K562 (cell line): ENCODE measurements around the gene OXNAD1. TPM values are rescaled to one million over a fixed set of nuclear protein-coding genes. Genes with fewer than 3 reads are reported as not detected.

Experiments used
- ATAC-seq: fragments of 200-7000 bp; cut with Tn5 transposase; 3 replicates; pipeline ENCODE4 v1.9.1; 2020; ENCODE audit warnings: moderate library complexity
- BruUV-seq: library from RNA; stranded (reverse); fragments of 400-500 nt; replicated peaks from 2 replicates; lab custom pipeline; 2021; lab: Mats Ljungman, UMichigan
- CTCF ChIA-PET: fragments of 300-600 bp; formaldehyde crosslinking; extraction: SDS; loops from one replicate; lab custom pipeline; 2021; ENCODE audit warnings: low intra/inter-chr PET ratio; lab: Yijun Ruan, JAX
- POLR2A ChIA-PET: fragments of 300-600, 350-650 bp; sonication (Branson Sonifier 250); formaldehyde crosslinking; extraction: SDS; loops from one replicate; lab custom pipeline; 2021; ENCODE audit warnings: antibody characterized with exemption, inconsistent platforms; lab: Yijun Ruan, JAX
- DNase-seq, 4 experiments: peaks; one replicate each; pipeline versions ENCODE4 v3.0.0 to v3.0.0-alpha.2; 2011 to 2018; ENCODE audit warnings: low spot score in 3 of 4, mixed read lengths in 3 of 4; ENCODE audit errors: extremely low read depth in 1 of 4
- FAIRE-seq: peaks from 2 replicates; lab custom pipeline; 2011; peaks lifted over from hg19 to GRCh38; lab: Jason Lieb, UNC
- H2AFZ ChIP-seq: 2 replicates; pipeline ENCODE4 v1.6.0; 2011; ENCODE audit warnings: low read depth, low read length, control low read depth, inconsistent platforms
- H3K27ac ChIP-seq: fragments of 200-600 bp; 3 replicates; pipeline ENCODE4 v1.8.0; 2011; ENCODE audit warnings: low read depth, mild to moderate bottlenecking, control low read depth, inconsistent platforms, low read length, moderate library complexity, mixed read lengths; ENCODE audit errors: extremely low read depth
- H3K27me3 ChIP-seq, 2 experiments: fragments of 300-600 bp in 1 of 2; 2 replicates in 1 of 2; 3 replicates in 1 of 2; pipeline versions ENCODE4 v1.6.0 to v1.8.0; 2011; ENCODE audit warnings: inconsistent platforms in 2 of 2, low read length in 2 of 2, mild to moderate bottlenecking in 1 of 2, mixed read lengths in 1 of 2, moderate library complexity in 1 of 2; ENCODE audit not compliant: control insufficient read depth in 2 of 2, insufficient read depth in 2 of 2
- H3K36me3 ChIP-seq: fragments of 300-600 bp; 3 replicates; pipeline ENCODE4 v1.8.0; 2011; ENCODE audit warnings: mild to moderate bottlenecking, low read length, inconsistent platforms; ENCODE audit not compliant: control insufficient read depth, insufficient read depth
- H3K4me1 ChIP-seq, 2 experiments: fragments of 200-600 bp in 1 of 2; replicated peaks in 1 of 2; 2 replicates in 1 of 2; 3 replicates in 1 of 2; pipeline versions ENCODE4 v1.5.1 to v1.8.0; 2011; ENCODE audit warnings: inconsistent platforms in 2 of 2, low read length in 2 of 2, mild to moderate bottlenecking in 1 of 2, mixed read lengths in 1 of 2, moderate library complexity in 1 of 2; ENCODE audit not compliant: control insufficient read depth in 2 of 2, insufficient read depth in 2 of 2
- H3K4me2 ChIP-seq: 2 replicates; pipeline ENCODE4 v1.6.1; 2011; ENCODE audit warnings: low read length, control low read depth, inconsistent platforms, mixed read lengths; ENCODE audit not compliant: insufficient read depth
- H3K4me3 ChIP-seq: fragments of 200-600 bp; sonication (generic), shearing (Covaris generic); 2 replicates; pipeline ENCODE4 v1.5.1; 2016; ENCODE audit warnings: control low read depth, inconsistent platforms
- H3K79me2 ChIP-seq: fragments of 200-600 bp; 3 replicates; pipeline ENCODE4 v1.8.0; 2011; ENCODE audit warnings: low read length, inconsistent platforms; ENCODE audit not compliant: control insufficient read depth, insufficient read depth
- H3K9ac ChIP-seq, 2 experiments: 2 replicates each; pipeline versions ENCODE4 v1.6.0 to v1.6.1; 2011; ENCODE audit warnings: low read depth in 2 of 2, low read length in 2 of 2, control low read depth in 1 of 2, inconsistent platforms in 1 of 2, mild to moderate bottlenecking in 1 of 2, mixed read lengths in 1 of 2; ENCODE audit not compliant: insufficient read depth in 1 of 2
- H3K9me1 ChIP-seq: one replicate; pipeline ENCODE4 v1.6.0; 2011; ENCODE audit warnings: inconsistent platforms, mild to moderate bottlenecking, low read length, moderate library complexity; ENCODE audit not compliant: control insufficient read depth, insufficient read depth
- H3K9me3 ChIP-seq: replicated peaks from 2 replicates; pipeline ENCODE4 v1.5.1; 2011; ENCODE audit warnings: low read depth, low read length, inconsistent platforms; ENCODE audit not compliant: control insufficient read depth, insufficient read depth
- H4K20me1 ChIP-seq: replicated peaks from 2 replicates; pipeline ENCODE4 v1.6.1; 2011; ENCODE audit warnings: low read length, inconsistent platforms, mixed read lengths; ENCODE audit not compliant: control insufficient read depth, insufficient read depth
- ATF2 ChIP-seq: sonication (generic); formaldehyde crosslinking; IDR thresholded peaks from 2 replicates; pipeline ENCODE4 v1.8.1; 2022; ENCODE audit warnings: missing genetic modification reagents
- E4F1 ChIP-seq: fragments of 250-450 bp; sonication (Bioruptor Pico); IDR thresholded peaks from 2 replicates; pipeline ENCODE4 v1.5.0; 2021; ENCODE audit warnings: mild to moderate bottlenecking, borderline replicate concordance
- ERF ChIP-seq: fragments of 450-650 bp; formaldehyde crosslinking; IDR thresholded peaks from 2 replicates; pipeline ENCODE4 v1.4.0; 2020; ENCODE audit warnings: mild to moderate bottlenecking, mixed read lengths
- HBP1 ChIP-seq: fragments of 450-650 bp; formaldehyde crosslinking; IDR thresholded peaks from 2 replicates; pipeline ENCODE4 v1.4.0; 2022; ENCODE audit warnings: missing genetic modification characterization
- HMGXB4 ChIP-seq: sonication (generic); formaldehyde crosslinking; IDR thresholded peaks from 2 replicates; pipeline ENCODE4 v1.8.1; 2023; ENCODE audit warnings: mild to moderate bottlenecking, missing genetic modification reagents
- RFX7 ChIP-seq: fragments of 250-450 bp; sonication (Bioruptor Pico); IDR thresholded peaks from 2 replicates; pipeline ENCODE4 v1.5.1; 2021; ENCODE audit warnings: mild to moderate bottlenecking
- SIN3A ChIP-seq, 2 experiments: fragments of 150-350 bp in 1 of 2; IDR thresholded peaks; 2 replicates each; pipeline ENCODE4 v1.6.1; 2011 to 2016; ENCODE audit warnings: borderline replicate concordance in 2 of 2, low read depth in 2 of 2, low read length in 2 of 2, mild to moderate bottlenecking in 2 of 2, moderate library complexity in 2 of 2; ENCODE audit not compliant: control insufficient read depth in 1 of 2
- SREBF1 ChIP-seq: fragments of 150-350 bp; IDR thresholded peaks from 2 replicates; pipeline ENCODE4 v1.6.1; 2014; ENCODE audit warnings: antibody characterized with exemption, low read depth, low read length, borderline replicate concordance
- ZNF197 ChIP-seq: fragments of 200-800 bp; sonication (Bioruptor generic); IDR thresholded peaks from 2 replicates; pipeline ENCODE4 v1.6.1; 2016; ENCODE audit warnings: low read depth, missing genetic modification characterization, missing compliant biosample characterization
- ZNF253 ChIP-seq: fragments of 250-450 bp; sonication (Bioruptor Pico); conservative IDR thresholded peaks from 2 replicates; pipeline ENCODE4 v1.6.1; 2021; ENCODE audit warnings: mild to moderate bottlenecking
- WGBS: fragments of 100-300 bp; shearing (Covaris generic); methylation state at CpG from one replicate; pipeline ENCODE4 v1.1.6; 2016; ENCODE audit warnings: low coverage, mixed read lengths; ENCODE audit not compliant: insufficient coverage; ENCODE audit errors: missing lambda C conversion rate; 5-methylcytosine and 5-hydroxymethylcytosine counted together
- in situ Hi-C: fragments of 300-500 bp; cut with MboI; formaldehyde crosslinking; loops from 4 replicates; pipeline ENCODE4 v1.15.0; 2018; ENCODE audit warnings: inconsistent platforms, mixed read lengths
- intact Hi-C: fragments of 100-400 bp; cut with micrococcal nuclease; formaldehyde crosslinking; loops from 2 replicates; pipeline ENCODE4 v1.14.2; 2022
- polyA plus RNA-seq, 8 experiments: library from polyadenylated mRNA; depleted of rRNA in 4 of 8; stranded (reverse) in 5 of 8; unstranded in 3 of 8; fragments of >200 nt; fragmentation: Nextera tagmentation in 2 of 8; fragmentation: Illumina TruSeq in 1 of 8; extraction: Ambion mirVana in 2 of 8; extraction: Trizol in 1 of 8; gene quantifications; 2 replicates each; pipeline versions ENCODE4 v1.2.1 to v1.2.3, GENCODE V29; 2011 to 2014; ENCODE audit warnings: inconsistent platforms in 1 of 8, missing spikeins in 1 of 8
- total RNA-seq, 7 experiments: library from RNA; depleted of rRNA in 6 of 7; stranded (reverse); fragments of >200 nt in 6 of 7; fragmentation: Illumina TruSeq in 2 of 7; extraction: Trizol in 2 of 7; gene quantifications; 2 replicates each; pipeline versions ENCODE4 v1.2.1 to v1.2.3, GENCODE V29; 2011 to 2021; ENCODE audit warnings: low replicate concordance in 1 of 7

OXNAD1 gene
- total and polyA plus RNA-seq, 9 of the 15 experiments (the other 6 are each of a cell fraction or from before 2014, with no cell fraction given) = 12.8 to 44.4 (median 41.1) TPM

- DNase-seq = peak in 2 of 4 experiments; percentile 37 to 46
- ChIA-PET POLR2A (interaction anchor here (0.5 to 1.4 kb wide), 5 partner anchors 11 to 435 kb away, joined by 4 to 7 read pairs (median 5); no protein-coding TSS in a partner anchor), CTCF (interaction anchor here (0.6 to 3.1 kb wide), 4 partner anchors 30 to 262 kb away, joined by 3 to 24 read pairs (median 14); no protein-coding TSS in a partner anchor)
- H3K9ac ChIP-seq = no peak overlapping the region; a peak in 1 of 4 replicates
- in situ Hi-C loops (loop anchor here (5.0 kb wide), 1 partner anchor 263 kb away; no protein-coding TSS in a partner anchor), intact Hi-C loops (no loop called here)
- no peaks in the 10 kb centered on the region for H4K20me1 ChIP-seq
- no peaks in the 10 kb centered on the region for H3K27me3 ChIP-seq
- peaks cover 38% of the 10 kb centered on the region for H3K79me2 ChIP-seq
- H3K4me3 ChIP-seq = no peak overlapping the region
- no peaks in the 10 kb centered on the region for H3K9me1 ChIP-seq
- no peak overlapping the region for H2AFZ ChIP-seq
- H3K9me3 ChIP-seq = peaks cover 5% of the 10 kb centered on the region
- no peak overlapping the region for H3K4me2 ChIP-seq
- no peak for FAIRE-seq
- no peak for TF ChIP-seq E4F1
- no peak for TF ChIP-seq ZNF197 (CRISPR knock-in tag)
- no peak for TF ChIP-seq ATF2 (CRISPR knock-in tag)
- TF ChIP-seq ERF (CRISPR knock-in tag) = no peak
- no peak for TF ChIP-seq HMGXB4 (CRISPR knock-in tag)
- no peak for TF ChIP-seq ZNF253 (CRISPR knock-in tag)
- TF ChIP-seq HBP1 = no peak
- TF ChIP-seq RFX7 (CRISPR knock-in tag) = no peak
- no peak for TF ChIP-seq SIN3A (IDR thresholded peaks at IDR 0.05; ENCODE audit: borderline replicate concordance in 2 of 2, control insufficient read depth in 1 of 2, low read depth in 2 of 2, low read length in 2 of 2)
- no peak for TF ChIP-seq SREBF1
- no TSS peak for BruUV-seq
- H3K27ac ChIP-seq = no peak overlapping the region
- 72% methylated on average over 2 of the region's 2 CpGs for WGBS
- peaks cover 2 to 42% of the 10 kb centered on the region in 2 experiments; a peak in 4 of 5 replicates for H3K4me1 ChIP-seq
- H3K36me3 ChIP-seq = peaks cover 88% of the 10 kb centered on the region
- ATAC-seq = no peak
These were observed 24.3 kb downstream of the OXNAD1 start for GRCh38 chr3:16289144-16289889.
